GM18502 (cell line): ENCODE data around the gene RACGAP1.

Experiments used
- ATAC-seq: cut with Tn5 transposase; IDR thresholded peaks from one replicate; pipeline ENCODE4 v1.9.1; 2021; ENCODE audit warnings: mild to moderate bottlenecking; ENCODE audit not compliant: unreplicated experiment, poor library complexity

The RACGAP1 gene, protein sequence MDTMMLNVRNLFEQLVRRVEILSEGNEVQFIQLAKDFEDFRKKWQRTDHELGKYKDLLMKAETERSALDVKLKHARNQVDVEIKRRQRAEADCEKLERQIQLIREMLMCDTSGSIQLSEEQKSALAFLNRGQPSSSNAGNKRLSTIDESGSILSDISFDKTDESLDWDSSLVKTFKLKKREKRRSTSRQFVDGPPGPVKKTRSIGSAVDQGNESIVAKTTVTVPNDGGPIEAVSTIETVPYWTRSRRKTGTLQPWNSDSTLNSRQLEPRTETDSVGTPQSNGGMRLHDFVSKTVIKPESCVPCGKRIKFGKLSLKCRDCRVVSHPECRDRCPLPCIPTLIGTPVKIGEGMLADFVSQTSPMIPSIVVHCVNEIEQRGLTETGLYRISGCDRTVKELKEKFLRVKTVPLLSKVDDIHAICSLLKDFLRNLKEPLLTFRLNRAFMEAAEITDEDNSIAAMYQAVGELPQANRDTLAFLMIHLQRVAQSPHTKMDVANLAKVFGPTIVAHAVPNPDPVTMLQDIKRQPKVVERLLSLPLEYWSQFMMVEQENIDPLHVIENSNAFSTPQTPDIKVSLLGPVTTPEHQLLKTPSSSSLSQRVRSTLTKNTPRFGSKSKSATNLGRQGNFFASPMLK

DNA sequence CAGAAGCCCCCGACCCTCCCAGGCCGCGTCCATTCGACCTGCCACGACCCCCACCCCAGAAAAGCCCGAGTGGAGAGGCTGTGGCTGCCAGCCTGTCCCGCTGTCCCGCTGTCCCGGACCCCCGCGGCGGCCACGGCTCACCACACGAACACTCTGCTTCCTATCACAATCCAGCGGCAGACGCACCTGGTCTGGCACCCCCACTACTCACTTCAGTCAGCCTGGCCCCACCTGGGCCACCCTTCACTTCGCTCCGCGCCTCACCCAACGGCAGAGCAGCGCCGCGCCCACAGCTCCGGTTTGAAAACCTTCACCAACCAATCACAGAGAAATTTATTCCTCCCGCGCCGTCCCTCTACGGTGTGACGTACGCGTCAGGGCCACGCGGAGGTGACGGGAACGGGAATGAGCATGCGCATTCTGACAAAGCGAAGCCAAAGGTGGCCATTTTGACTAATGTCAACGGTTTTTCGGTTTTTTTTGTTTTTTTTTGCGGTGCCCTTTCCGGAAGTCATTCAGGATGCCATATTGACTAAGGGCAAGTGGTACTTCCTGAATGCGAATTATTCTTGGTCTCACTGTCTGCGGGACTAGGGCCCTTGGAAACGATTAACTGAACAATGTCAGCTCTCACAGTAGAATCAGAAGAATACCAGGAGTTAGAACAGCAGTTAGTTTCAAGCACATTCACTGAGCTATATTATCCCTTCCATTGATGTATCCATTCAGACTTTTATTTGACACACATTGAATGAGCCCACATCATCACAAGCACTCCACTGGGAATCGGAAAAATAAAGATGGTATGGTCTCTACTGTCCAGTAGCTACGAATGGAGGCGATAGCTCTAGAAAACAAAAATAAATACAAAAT lies at the start of gene RACGAP1:
RACGAP1 (minus strand) TSS at position 308 of the 873 bp plus-strand sequence. CDS start 8,779 bp downstream, outside the sequence.
- peak; percentile 97 for ATAC-seq

DNA sequence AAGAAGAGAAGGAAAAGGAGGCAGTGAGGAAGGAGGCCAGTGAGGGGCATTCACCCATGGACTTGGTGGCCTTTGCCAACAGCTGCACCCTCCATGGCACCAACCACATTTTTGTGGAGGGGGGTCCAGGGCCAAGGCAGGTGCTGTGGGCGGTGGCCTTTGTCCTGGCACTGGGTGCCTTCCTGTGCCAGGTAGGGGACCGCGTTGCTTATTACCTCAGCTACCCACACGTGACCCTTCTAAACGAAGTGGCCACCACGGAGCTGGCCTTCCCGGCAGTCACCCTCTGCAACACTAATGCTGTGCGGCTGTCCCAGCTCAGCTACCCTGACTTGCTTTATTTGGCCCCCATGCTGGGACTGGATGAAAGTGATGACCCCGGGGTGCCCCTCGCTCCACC lies 48.4 kb upstream of the RACGAP1 start:
- ATAC-seq, result no peak

DNA sequence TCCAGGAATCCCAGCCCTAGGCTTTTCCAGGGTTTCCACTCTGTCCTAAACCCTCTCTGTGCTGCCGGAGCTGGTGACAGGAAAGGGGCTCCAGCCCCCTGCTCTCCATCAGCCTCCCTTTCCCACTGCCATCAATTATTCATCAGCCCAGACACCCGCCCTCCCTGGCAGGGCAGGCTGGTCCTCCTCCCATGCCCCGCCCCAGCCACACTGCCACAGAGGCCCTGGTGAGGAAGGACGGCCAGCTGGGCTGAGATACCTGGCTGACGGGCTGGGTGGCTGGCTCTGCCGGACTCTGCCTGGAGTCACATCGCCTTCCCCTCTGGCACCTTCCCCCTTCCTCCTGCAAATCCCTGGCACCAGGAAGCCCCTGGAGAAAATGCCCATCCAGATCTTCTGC lies 47.9 kb upstream of the RACGAP1 start:
- no peak for ATAC-seq

DNA sequence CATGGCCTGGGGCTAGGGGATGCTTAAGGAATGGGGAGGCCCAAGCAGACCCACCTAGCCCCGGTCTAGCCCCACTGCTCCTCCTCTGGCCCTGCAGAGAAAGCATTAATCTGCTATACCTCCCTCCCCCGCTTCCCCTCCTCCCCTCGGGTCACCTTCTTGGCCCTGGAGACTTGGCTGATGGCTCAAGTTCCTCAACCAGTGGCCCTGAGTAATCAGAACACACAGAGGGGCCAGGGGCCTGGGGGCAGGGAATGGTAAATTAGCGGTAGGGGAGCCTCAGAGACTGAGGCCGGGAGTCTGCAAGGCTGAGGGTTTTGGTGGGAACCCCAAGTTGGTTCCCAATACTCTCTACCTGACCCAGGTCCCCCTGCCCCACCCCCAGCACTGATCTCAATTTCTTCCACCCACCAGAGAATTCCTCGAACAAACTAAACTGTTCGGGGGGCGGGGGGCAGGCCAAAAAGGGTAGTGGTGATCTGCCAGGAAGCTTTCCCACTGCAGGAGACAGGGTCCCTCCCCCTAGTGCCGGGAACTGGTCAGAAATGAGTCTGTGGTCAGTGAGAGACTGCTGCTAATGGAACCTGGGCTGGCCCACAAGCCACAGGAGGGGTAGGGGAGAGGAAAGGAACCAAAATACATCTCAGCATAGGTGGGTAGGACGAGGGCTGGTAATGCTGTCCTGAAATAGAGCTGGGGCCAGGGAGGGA lies 47.1 kb upstream of the RACGAP1 start:
- no peak for ATAC-seq

DNA sequence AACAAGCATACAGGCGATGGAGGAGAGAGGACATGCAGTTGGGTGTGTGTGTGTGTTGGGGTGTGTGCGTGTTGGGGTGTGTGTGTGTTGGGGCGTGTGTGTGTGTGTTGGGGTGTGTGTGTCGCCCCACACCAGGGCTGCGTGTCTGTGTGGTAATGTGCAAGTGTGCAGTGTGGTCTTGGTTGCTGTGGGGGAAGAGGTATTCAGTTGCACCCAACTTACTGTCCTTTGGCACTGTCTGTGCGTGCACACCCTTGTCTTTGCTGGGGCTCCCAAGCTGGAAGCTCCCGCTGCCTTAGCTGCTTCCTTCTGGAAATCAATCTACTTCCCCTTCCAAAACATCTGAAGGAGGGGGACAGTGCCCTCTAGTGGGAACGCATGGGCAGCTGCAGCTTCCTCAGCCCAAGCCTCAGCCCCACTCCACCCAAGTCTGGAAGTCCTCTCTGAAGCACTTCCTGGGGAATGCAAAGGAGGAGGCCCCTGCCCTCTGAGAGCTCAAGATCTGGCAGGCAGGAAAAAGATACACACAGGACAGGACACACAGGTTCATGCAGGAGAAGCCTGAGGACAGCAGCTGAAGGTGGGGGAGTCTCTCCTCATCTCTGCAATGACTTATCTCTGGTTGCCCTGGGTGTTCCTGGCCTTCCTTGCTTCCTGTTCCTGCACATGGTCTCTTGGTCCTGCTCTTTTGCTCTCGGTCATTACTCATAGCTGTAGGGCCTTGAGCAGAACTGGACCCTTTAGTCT lies 45.2 kb upstream of the RACGAP1 start:
- no peak for ATAC-seq

DNA sequence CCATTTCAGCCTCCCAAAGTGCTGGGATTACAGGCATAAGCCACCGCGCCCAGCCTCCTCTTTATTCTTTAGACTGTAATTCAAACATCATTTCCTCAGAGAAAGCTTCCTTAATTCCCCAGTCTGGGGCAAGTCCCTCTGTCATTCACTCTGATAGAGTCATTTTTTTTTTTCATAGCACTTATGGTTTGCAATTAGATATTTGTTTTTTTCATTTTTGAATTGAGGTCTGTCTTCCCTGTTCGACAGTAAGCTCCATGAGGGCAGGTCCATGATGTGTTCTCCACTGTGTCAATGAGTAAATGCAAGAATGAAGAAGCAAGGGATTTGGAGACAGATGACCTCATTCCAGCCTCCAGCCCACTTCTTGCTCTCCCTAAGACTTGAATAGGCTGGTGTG lies 44.2 kb upstream of the RACGAP1 start:
- no peak for ATAC-seq

DNA sequence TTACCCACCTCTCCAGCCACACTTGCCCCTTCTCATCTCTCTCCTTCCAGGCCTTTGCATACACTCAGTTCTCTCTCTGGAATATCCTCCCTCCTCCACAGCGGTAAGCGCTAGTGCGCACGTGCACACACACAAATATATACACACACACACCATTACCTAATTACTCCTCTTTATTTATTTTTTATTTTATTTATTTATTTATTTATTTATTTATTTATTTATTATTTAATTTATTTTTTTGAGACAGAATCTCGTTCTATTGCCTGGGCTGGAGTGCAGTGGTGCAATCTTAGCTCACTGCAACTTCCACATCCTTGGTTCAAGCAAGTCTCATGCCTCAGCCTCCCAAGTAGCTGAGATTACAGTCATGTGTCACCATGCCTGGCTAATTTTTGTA lies 43.8 kb upstream of the RACGAP1 start:
- no peak for ATAC-seq

DNA sequence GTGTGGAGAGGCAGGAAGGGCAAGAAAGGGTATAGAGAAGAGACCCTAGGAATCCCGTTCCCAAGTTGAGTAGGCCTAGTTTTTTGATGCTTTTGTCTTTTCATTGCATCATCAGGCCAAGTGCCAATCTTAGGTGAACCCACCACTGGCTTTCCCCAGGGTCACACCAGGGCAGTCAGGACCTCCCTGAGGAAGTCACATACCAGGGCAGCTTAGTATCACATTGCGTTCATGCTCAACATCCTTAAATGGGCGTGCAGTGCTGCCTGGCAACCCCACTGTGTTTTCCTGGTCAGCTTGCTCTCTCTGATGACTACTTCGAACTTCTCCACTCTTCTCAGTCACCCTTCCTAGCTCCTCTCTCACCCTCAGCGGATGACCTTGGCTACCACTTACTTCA lies 41.1 kb upstream of the RACGAP1 start:
- no peak for ATAC-seq

DNA sequence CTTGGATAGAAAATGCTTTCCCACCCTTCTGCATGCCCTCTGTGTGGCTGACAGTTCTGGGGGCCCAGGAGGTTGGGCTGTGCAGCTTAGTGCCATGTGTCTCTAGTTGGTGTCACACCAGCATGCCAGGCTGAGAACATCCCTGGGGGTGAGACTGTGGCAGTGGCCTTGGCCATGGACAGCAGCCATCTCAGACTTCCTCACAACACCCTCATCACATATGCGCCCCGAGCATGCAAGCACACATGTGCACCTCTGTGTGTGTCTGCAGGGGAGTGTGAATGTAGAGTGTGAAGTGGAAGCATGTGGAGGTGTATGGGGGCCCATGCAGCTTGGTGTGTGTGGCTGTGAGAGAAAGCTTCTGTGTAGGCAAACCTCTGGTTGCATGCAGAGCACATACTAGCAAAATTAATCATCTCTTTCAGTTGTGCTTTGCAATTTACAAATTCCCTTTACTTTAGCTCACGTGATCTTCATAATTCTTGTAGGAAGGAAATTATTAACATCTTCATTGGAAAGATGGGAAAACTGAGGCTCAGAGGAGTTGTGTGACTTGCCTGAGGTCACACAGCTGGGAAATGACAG lies 40.5 kb upstream of the RACGAP1 start:
- no peak for ATAC-seq

DNA sequence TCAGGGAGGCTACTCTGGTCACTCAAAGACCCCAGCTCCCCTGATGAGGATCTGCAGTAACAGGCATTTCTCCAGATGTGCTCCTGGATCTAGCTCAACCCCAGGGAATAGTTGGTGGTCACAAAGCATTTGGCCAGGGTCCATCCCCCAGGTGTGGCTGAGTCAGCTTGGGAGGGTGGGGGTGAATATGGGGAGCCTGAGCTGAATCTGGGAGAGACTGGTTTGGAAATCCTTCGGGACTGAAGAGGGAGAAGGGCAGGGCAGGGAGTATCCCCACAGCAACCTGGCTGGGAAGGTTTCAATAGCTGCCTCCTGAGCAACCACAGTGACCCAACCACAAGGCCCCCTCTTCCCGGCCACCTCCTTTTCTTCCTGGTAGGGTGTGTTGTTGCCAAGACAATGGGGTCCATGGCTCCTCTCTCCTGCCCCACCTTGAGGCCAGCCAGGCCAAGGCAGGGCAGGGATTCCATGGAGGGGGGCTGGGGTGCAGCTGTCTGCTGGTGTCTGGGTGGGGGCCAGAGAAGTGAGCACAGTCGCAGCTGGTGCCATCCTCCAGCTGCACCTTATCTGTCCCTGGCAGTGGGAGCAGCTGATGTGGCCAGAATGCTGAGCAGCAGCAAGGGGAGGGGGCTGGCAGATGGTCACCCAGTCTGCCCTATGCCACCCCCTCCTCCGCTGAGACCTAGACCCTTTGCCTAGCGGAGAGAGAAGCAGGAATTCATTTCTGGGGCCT lies 37.6 kb upstream of the RACGAP1 start:
- no peak for ATAC-seq

DNA sequence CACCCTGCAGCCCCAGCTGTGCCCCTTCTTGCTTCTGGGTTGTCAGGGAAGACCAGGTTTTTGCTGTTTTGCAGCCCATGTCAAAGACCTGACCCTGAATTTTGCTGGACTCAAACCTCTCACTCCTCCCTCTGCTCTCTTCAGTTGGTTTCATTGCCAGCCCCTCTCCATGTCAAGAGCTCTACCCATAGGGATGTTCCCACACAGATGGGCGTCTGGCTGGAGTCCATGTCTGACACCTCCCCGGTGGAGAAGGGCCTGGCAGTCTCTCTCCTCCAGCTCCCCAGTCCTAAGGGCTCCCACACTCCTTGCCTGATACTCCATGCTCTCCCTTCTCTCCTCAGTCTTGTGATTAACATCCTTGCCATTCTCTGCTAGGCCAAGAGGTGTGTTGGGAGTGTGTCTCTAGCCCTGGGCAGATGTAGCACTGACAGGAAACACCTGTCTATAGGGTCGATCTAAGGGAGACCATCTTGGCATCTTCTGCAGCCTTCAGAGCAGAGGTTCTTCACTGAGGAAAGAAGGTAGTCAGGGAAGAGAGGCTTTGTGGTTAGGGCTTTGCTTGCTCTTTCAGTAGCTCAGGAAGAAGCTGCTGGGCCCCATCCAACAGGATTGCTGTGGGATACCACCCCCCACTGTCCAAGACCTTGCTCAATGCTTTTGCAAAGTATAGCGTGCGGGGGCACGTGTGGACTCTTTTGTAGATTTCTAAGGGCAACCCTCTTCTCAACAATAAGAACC lies 36.8 kb upstream of the RACGAP1 start:
- ATAC-seq, result no peak

DNA sequence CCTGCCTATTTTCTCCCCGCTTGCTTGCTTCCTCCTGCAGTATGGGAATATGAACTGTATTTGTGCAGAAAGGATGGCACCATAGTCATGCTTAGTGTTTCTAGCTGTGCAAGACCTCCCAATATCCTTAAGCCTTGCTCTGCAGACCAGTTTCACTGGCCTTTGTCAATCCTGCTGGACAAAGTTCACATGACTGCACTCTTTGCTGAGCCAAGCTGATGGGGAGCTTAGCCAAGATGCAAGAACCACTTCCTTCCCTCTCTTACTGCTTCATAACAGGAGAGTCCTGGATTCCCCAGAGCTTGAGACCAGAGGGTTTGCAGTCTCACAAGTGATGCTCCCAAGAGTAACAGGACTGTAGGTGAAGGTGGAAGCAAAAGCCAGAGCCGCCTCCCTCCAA lies 35.9 kb upstream of the RACGAP1 start:
- no peak for ATAC-seq

DNA sequence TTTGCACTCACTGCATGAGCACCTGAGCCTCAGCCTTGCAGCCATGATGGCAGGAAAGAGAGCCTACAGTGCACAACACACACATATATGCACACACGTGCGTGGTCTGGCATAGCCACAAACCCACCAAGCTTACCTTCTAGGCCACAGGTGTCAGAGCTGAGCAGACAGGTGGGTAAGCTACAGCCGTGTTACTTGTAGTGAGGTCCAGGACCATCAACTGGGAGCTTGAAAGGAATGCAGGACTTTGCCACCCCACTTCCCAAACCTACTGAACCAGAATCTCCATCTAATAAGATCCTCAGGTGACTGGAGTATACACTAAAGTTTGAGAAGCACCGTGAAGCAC lies 34.8 kb upstream of the RACGAP1 start:
- no peak for ATAC-seq

DNA sequence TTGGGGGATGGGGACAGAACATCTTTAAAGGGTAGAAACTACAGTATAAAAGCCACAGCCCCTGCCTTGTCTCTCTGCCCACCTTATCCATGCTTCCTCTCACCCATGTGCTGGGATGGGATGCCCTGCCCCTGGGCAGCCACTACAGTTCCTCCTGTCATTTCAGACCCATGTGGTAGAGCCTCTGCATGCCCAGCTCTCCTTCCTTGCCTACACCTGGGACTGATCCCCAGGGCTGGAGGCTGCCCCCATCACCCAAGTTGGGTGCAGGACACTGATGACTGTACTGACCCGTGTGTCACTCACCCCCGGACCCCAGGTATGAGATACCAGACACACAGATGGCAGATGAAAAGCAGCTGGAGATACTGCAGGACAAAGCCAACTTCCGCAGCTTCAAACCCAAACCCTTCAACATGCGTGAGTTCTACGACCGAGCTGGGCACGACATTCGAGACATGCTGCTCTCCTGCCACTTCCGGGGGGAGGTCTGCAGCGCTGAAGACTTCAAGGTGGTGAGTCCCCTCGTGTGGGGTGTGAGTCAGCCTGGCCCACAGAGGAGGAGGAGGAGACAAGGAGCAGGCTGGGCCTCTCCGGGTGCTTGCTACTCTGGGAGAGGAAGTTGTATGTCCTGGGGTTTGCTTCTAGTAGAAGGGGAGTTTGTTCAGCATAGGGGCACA lies 34.3 kb upstream of the RACGAP1 start:
- no peak for ATAC-seq

DNA sequence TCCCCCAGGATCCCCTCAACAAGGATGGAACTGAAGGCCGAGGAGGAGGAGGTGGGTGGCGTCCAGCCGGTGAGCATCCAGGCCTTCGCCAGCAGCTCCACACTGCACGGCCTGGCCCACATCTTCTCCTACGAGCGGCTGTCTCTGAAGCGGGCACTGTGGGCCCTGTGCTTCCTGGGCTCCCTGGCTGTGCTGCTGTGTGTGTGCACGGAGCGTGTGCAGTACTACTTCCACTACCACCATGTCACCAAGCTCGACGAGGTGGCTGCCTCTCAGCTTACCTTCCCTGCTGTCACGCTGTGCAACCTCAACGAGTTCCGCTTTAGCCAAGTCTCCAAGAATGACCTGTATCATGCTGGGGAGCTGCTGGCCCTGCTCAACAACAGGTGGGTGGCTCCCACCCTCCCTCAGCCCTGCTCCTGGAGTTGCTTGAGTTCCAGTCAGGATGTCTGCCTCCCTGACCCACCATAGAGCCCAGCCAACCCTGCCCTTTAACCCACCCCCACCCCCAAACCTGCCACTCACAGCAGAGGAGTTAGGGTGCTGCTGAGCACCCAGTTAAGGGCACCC lies 33.5 kb upstream of the RACGAP1 start:
- ATAC-seq, result no peak

DNA sequence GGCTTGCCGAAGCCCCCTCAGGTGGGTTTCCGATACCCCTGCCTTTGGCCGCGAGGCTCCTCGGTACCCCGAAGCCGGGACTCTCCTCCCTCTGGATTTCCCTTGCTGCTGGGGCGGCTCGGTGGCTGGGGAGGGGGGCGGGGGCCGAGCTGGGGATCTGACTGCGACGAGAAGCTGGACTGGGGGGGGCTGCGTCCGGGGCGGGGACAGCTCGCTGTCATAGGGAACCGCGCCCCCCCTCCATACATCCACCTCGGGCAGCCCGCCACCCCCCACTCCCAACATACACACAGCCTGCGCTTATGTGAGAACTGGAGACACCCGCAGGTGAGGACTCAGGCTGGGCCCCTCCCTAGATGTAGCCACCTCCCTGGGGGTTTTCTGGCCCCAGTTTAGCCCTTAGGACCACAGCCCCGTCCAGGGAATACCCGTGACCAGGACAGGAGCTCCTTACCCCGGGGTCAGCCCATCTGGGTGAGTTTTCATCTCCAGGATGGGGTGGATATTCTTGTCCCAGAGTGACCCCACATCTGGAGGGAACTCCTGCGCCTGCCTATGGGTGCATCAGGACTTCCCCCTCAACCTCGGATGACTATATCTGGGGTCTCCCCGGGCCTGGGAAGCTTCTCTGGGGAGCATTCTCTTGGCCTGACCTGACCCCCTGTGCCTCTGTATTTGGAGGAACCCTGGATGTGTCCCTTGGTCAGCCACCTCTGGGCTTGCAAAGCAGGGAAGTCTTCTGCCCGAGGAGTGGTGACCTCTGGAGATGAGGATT lies 32.8 kb upstream of the RACGAP1 start:
- no peak for ATAC-seq
